UCSD-AML1 (cell line): Measurements from ENCODE around the gene REPIN1.
"Not testable (repeated sequence)": the region's sequence is repeated elsewhere in the genome, so short reads cannot be mapped to it uniquely, and the experiment has no call there.

Source experiments
- DNase-seq: peaks from one replicate; lab custom pipeline; 2025; ENCODE audit not compliant: unreplicated experiment; lab: John Stamatoyannopoulos, UW

REPIN1 gene

DNA sequence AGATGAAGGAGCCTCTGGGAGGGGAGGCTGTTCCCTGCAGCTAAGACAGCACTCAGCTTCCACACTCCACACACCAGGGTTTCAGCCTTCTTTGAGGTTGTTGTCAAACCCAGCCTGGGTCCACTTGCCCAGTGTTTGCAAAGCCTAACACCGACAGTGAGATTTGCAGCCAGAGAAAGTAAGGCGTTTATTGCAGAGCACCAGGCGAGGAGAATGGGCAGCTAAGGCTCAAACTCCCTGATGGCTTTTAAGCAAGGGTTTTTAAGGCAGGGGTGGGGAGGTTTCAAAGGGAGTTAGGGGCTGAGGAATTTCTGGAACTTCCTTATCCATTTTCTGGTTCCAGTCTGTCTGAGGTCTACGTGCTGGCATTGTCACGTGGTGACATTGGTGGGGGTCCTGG lies 5.8 kb downstream of the REPIN1 start:
- no peak for DNase-seq

DNA sequence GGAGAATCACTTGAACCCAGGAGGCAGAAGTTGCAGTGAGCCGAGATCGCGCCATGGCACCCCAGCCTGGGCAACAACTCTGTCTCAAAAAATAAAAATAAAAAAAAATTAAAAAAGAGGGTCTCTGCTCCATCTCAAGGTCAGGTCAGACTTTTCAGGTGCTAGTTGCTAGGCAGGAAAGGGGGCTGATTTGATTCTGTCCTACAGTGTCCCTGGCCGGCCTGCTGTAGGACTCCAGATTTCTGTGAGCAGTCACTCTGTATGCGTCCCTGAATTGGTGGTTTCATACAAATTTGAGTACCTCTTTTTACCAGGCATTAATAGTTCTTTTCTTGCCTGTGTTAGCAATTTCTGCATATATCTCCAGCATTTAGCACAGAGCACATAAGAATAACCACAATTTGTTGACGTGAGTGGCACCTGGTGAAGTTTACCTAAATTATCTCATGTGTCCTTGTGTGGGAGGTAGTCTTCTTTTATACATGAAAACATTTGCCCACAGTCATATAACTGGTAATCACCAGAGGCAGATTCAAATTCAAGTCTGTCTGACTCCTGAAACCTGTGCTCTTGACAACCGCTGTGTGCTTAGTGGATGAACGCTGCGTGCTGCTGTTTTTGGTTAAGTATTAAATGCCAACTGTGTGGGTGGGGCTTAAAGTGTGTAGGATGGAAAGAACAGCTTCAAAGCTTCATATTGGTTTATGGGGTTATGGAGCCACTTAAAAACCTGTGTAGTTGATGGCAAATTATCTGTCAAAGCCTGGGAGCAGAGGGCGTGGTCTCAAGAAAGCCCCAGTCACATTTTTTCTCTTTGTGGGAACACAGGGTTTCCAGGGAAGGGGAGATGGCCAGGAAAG lies 7.3 kb downstream of the REPIN1 start:
- no peak for DNase-seq

DNA sequence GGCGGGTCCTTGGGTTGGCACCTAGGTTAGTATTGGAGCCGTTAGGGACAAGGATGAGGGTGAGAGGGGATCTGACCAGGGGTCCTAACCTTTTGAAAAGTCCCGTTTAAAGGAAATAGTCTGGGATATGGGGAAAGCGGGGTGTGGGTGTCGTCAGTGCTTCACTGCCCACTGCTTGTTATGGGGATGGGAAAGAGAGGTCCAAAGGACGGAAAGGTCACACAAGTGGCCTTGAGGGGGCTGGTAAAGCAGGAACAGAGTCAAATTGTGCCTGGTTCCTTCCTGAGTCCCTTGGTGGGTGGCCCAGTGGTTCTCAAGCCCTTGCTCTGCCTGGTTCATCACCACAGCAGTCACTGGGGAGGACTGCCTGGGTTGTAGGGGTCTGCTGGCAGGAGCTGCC lies 7.9 kb downstream of the REPIN1 start:
- no peak for DNase-seq

DNA sequence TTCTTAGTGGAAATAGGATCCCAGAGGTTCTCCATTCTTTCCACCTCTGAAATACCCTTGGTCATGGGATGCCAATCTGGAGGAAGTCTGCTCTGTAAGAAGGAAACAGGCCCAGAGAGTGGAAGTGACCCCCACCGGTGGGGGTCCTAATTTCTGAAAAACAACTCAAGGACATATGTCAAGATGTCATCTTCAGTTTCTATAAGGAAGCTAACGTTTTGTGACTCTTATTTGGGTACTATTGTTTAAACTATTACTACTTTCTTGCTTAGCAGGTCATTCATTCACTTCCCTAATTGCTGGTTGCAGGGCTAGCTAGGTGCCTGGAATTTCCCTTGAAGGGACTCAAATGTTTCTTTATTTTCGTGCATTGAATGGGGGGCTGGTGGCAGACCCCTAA lies 8.6 kb downstream of the REPIN1 start:
- DNase-seq: peak; percentile 15

DNA sequence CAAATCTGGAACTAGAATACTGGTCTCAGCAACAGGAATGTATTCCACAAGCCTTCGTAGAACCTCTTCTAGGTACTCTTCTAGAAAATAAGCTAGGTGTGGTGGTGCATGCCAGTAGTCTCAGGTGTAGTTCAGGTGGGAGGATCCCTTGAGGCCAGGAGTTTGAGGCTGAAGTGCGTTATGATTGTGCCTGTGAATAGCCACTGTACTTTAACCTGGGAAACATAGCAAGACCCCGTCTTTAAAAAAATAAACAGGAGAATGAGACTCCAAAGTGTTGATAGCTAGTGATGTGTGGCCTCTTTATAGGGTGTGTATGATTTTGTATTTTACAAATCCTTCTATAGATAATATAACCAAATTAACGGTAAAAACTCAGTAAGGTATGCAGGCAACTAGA lies 9.0 kb downstream of the REPIN1 start:
- no peak for DNase-seq

DNA sequence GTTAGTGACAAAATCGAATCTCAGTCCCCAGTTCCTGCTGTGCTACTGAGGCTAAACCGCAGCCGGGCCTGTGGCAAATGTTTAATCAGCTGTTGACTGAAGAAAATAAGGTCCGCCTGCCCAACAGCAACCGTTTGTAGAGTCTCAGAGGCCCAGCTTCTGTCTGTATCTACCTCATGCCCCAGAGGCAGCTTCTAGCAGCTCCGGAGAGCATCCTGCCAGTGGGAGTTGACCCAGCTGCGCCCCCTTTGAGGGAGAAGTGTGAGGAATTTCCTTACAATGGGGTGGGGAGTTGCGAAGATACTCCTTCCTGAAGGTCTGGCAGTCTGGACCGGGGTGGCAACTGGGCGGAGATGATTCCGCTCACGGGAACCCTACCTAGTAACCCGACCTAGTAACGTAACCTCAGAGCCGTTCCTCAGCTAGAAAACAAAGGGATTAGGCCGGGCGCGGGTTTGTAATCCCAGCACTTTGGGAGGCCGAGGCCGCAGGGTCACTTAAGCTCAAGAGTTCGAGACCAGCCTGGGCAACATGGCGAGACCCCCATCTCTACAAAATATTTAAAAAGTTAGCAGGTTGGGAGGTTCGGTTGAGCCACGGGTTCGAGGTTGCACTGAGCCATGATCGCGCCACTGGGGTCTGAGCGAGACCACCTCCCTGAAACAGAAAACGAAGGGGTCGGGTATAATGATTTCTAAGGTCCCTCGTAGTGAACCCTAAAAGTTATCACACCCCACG lies 9.7 kb downstream of the REPIN1 start:
- DNase-seq: peak; percentile 62

DNA sequence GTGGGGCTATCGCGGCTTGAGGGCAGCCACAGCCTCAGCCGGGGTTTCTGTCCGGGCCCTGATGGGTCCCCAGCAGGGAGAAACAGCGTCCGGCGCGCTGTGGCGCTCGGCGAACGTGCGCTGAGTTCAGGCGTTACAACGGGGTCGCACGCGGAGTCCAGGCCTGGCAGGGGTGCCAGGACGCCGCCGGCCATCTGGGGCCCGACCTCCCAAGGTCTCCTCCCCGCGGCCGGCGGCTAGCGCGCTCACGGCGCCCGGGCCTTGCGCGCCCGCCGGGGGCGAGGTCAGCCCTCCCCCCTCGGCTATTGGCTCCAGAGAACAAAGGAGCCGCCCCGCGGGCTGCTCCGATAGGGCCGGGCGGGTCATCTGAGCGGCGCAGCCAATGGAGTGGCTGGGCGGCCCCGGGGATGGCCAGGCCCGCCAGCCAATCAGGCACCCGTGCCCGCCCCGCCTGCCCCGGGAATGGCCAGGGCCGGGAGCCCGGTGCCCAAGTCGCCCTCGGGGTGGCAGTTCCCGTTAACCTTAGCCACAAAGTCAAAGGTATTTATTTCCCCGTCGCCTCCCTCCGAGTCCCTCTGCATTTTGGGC lies 10.3 kb downstream of the REPIN1 start, which contains the start of gene ZNF775:
ZNF775 (plus strand) TSS at position 478 of the 588 bp plus-strand sequence. CDS start 9,141 bp downstream, outside the sequence.
- peak; percentile 89 for DNase-seq

DNA sequence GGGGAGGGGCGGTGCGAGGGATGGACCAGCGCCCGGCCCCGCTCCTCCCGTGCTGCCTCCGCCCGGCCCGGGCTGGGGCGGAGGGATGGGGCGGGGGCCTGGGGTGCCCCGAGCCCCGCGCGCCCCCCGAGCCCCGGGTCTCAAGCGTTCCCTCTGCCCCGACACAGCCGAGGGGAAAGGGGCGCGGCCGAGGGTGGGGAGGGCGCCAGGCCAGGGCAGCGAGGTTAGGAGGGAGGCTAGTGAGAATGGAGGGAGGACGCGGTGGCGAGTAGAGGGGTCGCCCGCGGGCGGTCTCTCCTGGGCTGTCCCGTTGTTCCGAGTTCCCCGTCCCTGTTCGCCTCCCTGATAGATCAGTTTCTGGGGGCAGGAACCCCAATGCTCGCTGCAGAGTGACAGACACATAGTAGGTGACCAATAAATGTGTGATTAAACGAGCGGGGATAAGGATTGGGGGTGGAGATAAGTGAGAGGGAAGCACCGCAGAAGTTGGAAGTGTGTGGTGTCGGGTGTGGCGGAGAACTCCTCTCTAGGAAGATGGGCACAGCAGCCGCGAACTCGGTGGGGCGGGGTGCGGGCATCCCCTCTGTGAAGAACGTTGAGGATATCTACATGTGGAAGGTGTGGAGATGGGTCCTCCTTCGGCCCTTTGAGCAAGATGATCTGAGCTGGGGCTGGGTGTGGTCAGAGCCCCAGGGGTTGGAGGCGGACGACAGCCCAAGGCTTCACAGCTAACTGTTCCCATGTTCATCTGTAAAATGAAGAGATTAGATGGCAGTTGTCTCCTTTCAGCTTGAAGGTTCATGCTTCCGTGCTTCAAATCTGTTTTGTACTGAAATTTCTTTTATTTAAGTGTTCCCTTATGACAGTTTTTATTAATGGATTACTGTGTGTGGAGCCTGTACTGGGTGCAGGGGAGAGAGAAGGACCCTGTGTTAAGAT lies 11.1 kb downstream of the REPIN1 start:
- no peak for DNase-seq

DNA sequence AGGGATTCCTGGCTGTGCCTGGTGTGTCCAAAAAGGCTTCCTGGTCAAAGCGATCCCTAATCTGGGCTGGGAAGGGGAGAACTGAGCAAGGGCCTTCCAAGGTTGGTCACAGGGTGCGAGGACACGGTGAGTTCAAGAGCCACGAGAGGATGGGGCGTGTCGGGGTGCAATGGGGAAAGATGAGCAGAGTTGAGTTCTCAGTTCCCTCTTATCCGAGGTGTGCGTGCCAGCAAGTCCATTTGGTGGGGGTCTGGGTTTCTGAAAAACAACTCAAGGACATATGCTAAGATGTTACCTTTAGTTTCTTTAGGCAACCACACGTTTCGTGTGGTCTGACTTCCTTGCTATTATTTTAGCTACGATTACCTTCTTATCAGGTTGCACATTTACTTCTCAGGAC lies 11.8 kb downstream of the REPIN1 start:
- no peak for DNase-seq

DNA sequence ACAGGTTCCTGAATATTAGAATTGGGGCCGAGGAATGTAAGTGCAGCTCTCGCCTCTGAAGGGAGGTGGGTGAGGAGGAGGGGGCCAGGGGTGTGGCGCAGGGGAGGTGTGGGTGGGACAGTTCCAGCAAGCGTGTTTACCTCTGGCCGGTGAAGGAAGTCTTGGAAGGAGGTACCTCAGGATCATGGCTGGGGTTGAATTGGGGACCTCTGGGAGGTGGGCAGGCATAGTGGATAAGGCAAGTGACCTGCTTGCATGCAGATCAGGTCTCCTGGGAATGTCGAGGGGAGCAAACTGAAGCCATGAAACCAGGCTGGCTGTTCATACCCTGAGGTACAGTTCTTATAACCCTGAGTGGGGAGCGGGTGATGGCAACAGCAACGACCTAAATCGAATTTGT lies 12.5 kb downstream of the REPIN1 start:
- DNase-seq: no peak

DNA sequence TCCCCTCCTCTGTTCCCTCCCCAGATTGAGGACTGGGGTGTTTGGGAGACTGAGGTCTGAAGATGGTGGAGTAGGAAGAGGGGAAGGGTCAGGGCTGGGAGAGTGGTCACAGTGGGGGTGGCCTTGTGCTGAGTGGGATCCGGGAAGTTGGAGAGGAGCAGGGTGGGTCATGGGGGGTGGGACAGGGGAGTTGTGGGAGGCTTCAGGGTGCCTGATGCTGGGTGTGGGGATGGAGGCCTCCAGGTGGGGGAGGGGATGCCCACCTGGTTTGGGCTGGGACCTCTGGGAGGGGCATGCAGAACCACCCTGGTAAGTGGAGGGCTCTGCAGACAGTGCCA lies 13.1 kb downstream of the REPIN1 start:
- DNase-seq: no peak

DNA sequence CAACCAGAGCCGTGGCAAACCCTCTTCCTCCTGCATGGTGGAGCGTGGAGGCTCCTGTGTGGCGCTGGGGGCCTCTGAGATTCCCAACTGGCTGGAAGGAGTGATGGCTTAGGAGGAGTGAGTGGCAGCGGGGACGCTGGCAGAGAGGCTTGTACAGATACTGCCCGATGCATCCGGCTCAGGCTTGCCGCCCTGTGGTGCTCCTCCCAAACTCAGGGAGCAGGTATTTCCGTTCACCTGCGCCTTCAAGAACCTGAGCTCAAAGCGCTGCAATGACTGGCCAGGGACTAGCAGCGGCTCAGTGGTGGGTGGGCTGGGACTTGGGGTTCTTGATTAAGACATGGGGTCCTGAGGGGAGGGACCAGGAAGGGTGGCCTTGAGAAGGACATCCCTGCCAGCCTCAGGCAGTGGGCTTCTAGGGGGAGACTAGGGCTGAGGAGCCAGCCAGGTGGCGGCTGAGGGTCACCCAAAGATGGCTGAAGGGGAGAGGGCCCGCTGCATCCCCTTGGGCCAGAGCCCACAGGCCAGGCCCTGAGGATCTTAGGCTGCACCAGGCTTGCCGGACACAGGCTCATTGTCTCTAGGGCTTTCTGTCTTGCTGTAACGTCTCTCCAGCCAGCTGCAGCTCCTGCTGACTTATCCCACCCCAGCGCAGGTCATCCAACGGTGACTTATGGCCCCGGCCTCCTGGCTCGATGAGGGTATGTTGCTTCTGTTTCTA lies 13.7 kb downstream of the REPIN1 start:
- no peak for DNase-seq

DNA sequence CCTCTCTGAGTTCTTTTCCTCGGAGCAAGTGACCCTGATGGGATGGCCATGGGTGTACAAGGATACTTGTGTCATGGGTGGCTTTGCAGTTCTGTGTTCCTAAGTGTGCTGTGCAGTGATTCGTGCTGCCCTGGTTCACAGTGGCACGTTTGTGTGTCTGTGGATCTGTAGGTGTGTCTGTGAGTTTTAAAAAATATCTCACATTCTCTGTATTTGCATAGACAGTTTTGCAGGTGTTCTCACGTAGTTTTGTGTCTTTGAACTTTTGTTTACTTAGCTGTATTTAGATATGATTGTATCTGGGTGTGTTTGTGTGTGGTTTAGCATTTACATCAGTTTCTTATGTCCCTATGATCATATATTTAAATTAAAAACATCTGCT lies 14.2 kb downstream of the REPIN1 start:
- no peak for DNase-seq

DNA sequence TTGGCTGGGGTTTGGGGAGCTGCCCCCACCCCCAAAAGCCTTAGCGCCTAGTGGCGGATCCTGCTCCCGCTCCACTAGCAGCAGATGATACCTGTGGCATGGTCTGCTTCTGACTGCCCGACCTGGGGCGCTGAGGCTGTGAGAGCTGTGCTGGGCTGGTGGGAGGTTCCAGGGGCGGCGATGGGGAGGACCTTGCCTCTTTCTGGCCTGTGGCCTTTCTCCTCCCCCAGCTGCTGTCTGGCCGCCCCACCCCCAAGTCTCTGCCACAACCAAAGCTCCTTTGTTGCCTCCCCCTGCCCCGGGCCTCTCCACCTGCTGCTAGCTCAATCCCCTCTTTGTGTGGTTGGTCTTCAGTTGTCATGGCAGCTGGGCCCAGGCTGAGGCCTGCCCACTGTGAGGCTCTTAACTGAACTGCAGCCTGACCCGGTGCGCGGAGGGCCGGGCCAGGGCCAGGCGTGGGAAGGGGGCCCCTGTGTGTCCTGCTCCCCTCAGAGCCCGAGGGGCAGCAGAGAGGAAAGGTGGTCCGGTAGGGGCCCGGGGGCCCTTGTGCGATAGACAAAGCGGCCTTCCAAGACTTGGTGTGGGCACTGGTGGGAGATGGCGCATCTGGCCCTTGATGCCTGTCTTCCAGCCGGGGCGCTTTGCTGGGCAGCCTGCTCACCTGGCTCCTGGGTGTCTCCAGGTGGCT lies 15.2 kb downstream of the REPIN1 start:
- no peak for DNase-seq

DNA sequence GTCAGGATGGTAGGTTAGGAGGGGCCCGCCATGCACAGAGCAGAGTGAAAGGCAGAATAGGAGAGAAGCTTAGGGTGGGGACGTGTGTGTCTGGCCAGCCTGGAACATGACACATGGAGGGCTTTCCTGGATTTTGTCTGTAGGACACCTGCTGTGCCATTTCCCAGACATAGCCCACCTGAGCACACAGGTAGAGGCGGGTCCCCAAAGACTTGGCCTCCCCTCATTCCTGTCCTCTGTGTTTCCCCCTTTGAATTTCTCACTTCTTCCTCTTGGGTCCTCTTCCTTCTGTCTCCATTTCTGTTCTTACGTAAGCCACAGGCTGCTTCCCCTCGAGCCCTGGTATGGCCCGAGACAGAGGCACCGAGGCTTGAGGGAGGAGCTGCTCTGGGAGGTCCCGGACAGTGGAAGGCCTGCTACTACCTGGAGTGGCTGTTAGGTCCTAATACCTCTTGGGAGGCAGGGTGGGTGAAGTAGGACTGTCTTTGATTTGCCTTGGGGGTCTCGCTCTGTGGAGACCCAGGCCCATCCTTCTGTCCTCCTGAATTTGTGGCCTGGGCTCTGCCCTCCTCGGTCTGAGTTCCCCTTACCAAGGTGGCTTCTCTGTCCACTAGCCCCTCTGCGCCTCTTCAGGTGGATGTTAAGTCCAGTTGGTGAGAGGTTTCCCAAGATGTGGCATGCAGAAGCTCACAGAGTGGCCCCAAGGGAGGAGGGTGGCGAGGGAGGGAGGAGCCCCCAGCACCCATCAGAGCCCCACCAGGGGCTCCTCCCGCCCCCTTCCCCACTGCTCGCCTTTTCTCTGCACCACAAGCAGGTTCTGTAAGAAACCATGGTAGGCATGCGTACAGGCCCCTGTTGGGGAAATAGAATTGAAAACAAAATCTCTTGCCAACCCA lies 16.0 kb downstream of the REPIN1 start:
- no peak for DNase-seq

DNA sequence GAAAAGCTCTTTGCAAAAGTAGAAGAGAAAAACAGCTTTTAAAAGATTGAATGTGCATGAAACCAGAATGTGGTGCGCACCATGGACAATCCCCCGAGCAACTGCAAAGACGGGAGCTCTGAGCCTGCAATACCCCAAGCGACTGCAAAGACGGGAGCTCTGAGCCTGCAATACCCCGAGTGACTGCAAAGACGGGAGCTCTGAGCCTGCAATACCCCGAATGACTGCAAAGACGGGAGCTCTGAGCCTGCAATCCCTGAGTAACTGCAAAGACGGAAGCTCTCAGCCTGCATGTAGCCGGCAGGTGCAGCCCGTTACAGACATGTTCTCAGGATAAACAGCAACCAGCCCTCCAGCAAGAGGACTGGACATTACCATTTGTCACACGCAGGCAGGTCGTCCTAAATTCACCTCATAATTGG lies 16.7 kb downstream of the REPIN1 start:
- no peak for DNase-seq

DNA sequence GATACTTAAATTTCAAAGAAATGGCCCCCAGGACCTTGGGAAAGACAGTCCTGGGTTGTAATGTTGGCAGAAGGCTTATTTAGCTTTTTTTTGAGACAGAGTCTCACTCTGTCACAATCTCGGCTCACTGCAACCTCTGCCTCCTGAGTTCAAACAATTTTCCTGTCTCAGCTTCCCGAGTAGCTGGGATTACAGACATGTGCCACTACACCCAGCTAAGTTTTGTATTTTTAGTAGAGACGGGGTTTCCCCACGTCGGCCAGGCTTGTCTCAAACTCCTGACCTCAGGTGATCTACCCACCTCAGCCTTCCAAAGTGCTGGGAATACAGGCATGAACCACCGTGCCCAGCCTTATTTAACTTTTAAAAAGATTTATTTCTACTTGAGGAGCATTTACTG lies 17.3 kb downstream of the REPIN1 start:
- DNase-seq: not testable (repeated sequence)

DNA sequence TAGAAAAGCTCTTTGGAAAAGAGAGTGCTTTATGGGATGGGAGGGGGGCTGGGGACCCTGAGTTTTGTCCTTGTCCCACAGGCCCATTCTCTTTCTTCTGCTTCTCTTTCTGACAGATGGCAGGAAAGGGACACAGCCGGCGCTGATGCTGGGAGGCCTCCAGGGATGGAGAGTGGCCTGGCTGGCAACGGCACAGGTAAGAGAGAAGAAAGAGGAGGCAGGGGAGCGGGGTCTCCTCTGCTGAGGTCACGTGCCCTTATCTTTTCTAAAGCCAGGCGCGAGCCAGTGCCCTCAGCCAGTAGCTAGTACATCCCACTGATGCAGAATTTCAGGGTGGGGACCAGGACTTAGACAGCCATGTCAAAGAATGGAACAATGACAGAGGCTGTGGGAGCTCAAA lies 19.7 kb downstream of the REPIN1 start:
- DNase-seq: no peak
